Activated CD8-positive, alpha-beta T cell treated with anti-CD3 and anti-CD28 coated beads for 36 hours (primary cell): Measurements from ENCODE around the gene CLCN2. TPM values are rescaled to one million over a fixed set of nuclear protein-coding genes. Genes with fewer than 3 reads are reported as not detected.

Source experiments
- ATAC-seq: fragments of 200-7000 bp; cut with Tn5 transposase; one replicate; pipeline ENCODE4 v1.10.0; 2021; ENCODE audit warnings: mild to moderate bottlenecking, moderate library complexity
- CTCF ChIA-PET: fragments of 350-600 bp; sonication (Branson Sonifier 250); formaldehyde crosslinking; loops from one replicate; lab custom pipeline; 2021; ENCODE audit warnings: antibody characterized with exemption; lab: Charles Lee
- POLR2A ChIA-PET: fragments of 350-600 bp; sonication (Branson Sonifier 250); formaldehyde crosslinking; loops from one replicate; lab custom pipeline; 2021; ENCODE audit warnings: antibody characterized with exemption; lab: Charles Lee
- DNase-seq: peaks from one replicate; pipeline ENCODE4 v3.0.0-alpha.2; 2020
- H3K27ac Mint-ChIP-seq: one replicate; pipeline ENCODE4 v1.8.0; 2021; ENCODE audit warnings: mild to moderate bottlenecking, mixed read lengths
- H3K27me3 Mint-ChIP-seq: one replicate; pipeline ENCODE4 v1.8.0; 2021; ENCODE audit warnings: mixed read lengths
- H3K36me3 Mint-ChIP-seq: one replicate; pipeline ENCODE4 v1.8.0; 2021; ENCODE audit warnings: low read depth, mixed read lengths
- H3K4me1 Mint-ChIP-seq: one replicate; pipeline ENCODE4 v1.8.0; 2021; ENCODE audit warnings: low read depth, mixed read lengths
- H3K4me3 Mint-ChIP-seq: one replicate; pipeline ENCODE4 v1.8.0; 2021; ENCODE audit warnings: mild to moderate bottlenecking, moderate library complexity, mixed read lengths
- H3K9me3 Mint-ChIP-seq: one replicate; pipeline ENCODE4 v1.8.0; 2021; ENCODE audit warnings: mixed read lengths
- intact Hi-C: fragments of 100-400 bp; cut with micrococcal nuclease; formaldehyde crosslinking; loops from one replicate; pipeline ENCODE4 v1.10.0; 2022
- total RNA-seq, 2 experiments: library from RNA; stranded (reverse); gene quantifications; one replicate each; pipeline ENCODE4 v1.2.3, GENCODE V29; 2021
- TF ChIP-seq, protein P1 (sequence below): fragments of 200-600 bp; IDR thresholded peaks from one replicate; pipeline ENCODE4 v1.8.0; 2022; ENCODE audit warnings: antibody characterized with exemption, mild to moderate bottlenecking

Gene CLCN2
- 1 to 10 TPM; 4.0 to 4.2 TPM for total RNA-seq

DNA sequence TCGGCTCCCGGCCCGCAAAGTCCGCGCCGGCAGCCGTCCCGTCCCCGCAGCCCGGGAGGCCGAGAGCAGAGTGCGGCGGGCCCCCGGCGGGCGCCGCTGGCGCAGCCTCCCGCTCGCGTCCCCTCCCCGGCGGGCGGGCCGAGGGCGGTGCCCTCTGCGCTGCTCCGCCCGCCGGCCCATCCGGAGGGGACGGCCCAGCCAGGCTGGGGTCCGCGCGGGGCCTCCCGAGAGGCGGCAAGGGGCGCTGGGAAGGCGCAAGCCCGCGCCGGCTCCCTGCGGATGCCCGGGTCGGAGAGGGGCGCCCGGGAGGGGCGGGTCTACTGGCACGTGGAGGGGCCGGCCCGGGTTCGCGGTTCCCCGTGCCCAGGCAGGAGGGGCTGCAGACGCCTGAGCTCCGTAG is at the start of gene CLCN2, which contains the start of gene POLR2H:
Gene CLCN2 (minus strand): TSS at position 74 of the 400 bp plus-strand sequence. CDS start 126 bp downstream, outside the sequence.
Gene POLR2H (plus strand): TSS at position 179 of the 400 bp plus-strand sequence. CDS start 1,783 bp downstream, outside the sequence.
- POLR2A ChIA-PET = interaction anchor here (0.9 to 3.0 kb wide), 8 partner anchors 10 to 46 kb away, joined by 3 to 13 read pairs (median 4); no protein-coding TSS in a partner anchor

DNA sequence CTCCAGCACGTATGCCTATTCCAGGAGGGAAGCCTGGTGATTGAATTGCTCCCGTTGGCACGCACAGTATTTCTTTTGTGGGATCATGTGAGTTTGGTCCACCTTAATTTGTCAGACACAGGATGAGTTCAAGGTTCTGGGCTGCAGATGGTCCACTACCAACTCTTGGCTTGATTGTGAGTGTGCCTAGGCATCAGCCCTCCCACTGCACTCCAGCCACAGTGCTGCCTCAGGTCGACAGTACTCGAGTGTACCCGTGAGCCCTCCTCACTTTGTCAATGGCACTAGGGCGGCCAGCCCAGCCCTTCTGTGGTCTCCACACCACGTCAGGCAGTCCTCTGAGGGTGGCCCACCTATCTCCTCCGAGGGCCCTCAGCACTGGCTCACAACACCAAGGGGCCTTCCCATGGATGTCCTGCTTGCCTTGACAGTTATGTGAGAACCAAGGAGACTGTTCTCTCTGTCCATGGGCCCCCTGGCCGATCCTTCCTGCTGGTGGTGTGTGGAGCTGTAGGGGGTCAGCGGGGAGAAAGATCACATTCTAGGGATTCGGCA is 48.6 kb upstream of the CLCN2 start:
- no peaks in the 10 kb centered on the region for H3K36me3 Mint-ChIP-seq
- no peak for DNase-seq
- no peaks in the 10 kb centered on the region for H3K9me3 Mint-ChIP-seq
- no peak for ATAC-seq
- TF ChIP-seq, protein P1, sequence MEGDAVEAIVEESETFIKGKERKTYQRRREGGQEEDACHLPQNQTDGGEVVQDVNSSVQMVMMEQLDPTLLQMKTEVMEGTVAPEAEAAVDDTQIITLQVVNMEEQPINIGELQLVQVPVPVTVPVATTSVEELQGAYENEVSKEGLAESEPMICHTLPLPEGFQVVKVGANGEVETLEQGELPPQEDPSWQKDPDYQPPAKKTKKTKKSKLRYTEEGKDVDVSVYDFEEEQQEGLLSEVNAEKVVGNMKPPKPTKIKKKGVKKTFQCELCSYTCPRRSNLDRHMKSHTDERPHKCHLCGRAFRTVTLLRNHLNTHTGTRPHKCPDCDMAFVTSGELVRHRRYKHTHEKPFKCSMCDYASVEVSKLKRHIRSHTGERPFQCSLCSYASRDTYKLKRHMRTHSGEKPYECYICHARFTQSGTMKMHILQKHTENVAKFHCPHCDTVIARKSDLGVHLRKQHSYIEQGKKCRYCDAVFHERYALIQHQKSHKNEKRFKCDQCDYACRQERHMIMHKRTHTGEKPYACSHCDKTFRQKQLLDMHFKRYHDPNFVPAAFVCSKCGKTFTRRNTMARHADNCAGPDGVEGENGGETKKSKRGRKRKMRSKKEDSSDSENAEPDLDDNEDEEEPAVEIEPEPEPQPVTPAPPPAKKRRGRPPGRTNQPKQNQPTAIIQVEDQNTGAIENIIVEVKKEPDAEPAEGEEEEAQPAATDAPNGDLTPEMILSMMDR = no peak
- ChIA-PET POLR2A (no interaction called here), CTCF (interaction anchor here (0.7 kb wide), 1 partner anchor 8 kb away, joined by 3 read pairs; no protein-coding TSS in a partner anchor)
- H3K4me3 Mint-ChIP-seq = no peak overlapping the region
- no peak overlapping the region for H3K27ac Mint-ChIP-seq
- intact Hi-C loops = loop anchor here (10.0 kb wide), 1 partner anchor 105 kb away; no protein-coding TSS in a partner anchor
- no peaks in the 10 kb centered on the region for H3K27me3 Mint-ChIP-seq
- no peaks in the 10 kb centered on the region for H3K4me1 Mint-ChIP-seq

More for the DNA sequence above, at the start of gene CLCN2, which contains the start of gene POLR2H:
- Mint-ChIP-seq H3K4me3 (peak within 1 kb of the TSS; percentile 93), H3K27ac (peak within 1 kb of the TSS; percentile 94), H3K27me3 (no peaks in the 10 kb centered on the region), H3K4me1 (peaks cover 25% of the 10 kb centered on the region), H3K9me3 (no peaks in the 10 kb centered on the region), H3K36me3 (peaks cover 24% of the 10 kb centered on the region)
- TF ChIP-seq, protein P1 = no peak
- CTCF ChIA-PET = interaction anchor here (1.0 to 6.6 kb wide), 3 partner anchors 11 to 152 kb away, joined by 3 to 29 read pairs (median 6); partner anchors contain the start of gene EEF1AKMT4
- DNase-seq (no peak), ATAC-seq (peak; percentile 26)
- intact Hi-C loops = no loop called here

DNA sequence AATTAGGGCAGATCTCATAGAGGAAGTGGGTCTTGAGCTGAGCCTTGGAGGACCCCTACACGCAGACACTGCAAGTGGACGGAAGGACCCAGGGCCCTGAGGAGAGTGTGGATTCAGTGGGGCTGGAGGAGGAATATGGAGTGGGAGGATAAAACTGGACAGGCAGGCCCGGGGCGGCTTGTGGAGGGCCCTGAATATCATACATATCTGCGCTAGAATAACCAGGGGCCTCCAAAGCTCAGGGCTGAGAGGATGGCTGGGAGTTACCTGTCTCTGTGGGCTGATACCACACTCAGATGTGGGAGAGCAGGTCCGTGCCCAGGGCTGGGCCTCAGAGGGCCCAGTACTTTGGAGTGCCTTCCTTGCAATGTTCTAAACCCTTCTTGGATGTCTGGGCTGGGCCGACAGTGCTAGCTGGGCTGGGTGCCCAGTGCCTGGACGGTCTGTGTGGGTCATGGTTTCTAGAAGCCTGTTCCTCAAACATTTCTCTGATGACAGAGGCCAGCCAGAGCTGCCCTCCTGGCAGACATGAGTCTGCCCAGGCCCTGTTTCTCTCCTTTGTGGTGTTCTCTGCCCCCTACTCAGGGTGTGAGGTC is 48.0 kb upstream of the CLCN2 start:
- Mint-ChIP-seq H3K9me3 (no peaks in the 10 kb centered on the region), H3K27me3 (no peaks in the 10 kb centered on the region), H3K4me1 (no peaks in the 10 kb centered on the region), H3K4me3 (no peak overlapping the region), H3K36me3 (no peaks in the 10 kb centered on the region), H3K27ac (no peak overlapping the region)
- intact Hi-C loops = no loop called here
- DNase-seq (no peak), ATAC-seq (no peak)
- TF ChIP-seq, protein P1 = no peak
- ChIA-PET CTCF (interaction anchor here (0.7 to 0.8 kb wide), 2 partner anchors 9 to 104 kb away, joined by 3 read pairs; no protein-coding TSS in a partner anchor), POLR2A (no interaction called here)

DNA sequence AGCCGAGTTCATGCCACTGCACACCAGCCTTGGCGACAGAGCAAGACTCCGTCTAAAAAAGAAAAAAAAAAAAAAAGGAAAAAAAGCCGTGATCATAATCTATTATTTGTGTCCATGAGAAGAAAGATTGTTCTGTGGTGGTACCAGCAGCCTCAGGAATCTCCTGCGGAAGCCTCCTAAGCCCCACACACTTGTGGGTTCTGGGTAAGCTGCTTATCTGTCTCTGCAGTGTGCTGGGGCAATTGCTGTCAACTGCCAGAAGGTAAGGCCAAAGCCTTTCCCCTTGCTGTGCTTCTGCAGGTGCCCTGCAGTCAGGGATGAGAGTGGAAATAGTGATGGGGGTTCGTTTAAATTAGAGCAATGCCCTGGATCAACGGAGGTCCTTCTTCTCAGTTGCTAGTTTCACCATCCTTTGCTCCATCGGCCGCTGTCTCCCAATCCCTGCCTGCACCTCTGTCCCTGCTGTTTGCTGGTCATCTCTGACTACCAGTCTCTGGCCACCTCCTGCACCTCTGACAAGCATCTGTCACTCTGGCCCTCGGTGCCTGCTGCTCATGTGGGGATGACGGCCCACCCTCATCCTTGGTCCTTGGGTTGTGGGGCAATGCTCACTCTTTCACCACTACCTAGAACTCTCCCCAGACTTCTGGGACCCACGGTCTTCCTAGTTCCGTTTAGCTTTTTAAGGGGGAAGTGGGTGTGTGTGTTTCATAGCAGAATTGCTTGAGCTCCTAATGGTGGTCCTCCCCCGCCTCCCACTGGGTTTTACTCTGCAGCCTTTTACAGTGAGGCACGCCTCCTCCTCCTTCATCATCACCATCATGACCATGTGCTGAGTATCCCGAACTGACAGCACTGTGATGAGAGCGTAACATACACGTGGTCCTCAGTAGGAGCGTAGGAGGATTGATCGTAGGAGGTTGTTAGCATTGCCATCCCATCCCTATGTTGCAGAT is 43.9 kb upstream of the CLCN2 start:
- no peaks in the 10 kb centered on the region for H3K4me1 Mint-ChIP-seq
- POLR2A ChIA-PET = interaction anchor here (0.6 to 1.2 kb wide), 2 partner anchors 78 to 1323 kb away, joined by 3 read pairs; no protein-coding TSS in a partner anchor

More for the DNA sequence above, 43.9 kb upstream of the CLCN2 start:
- DNase-seq (no peak), ATAC-seq (no peak)
- Mint-ChIP-seq H3K4me3 (no peak overlapping the region), H3K36me3 (no peaks in the 10 kb centered on the region), H3K27me3 (peaks cover 4% of the 10 kb centered on the region), H3K27ac (no peak overlapping the region), H3K9me3 (no peaks in the 10 kb centered on the region)
- intact Hi-C loops = no loop called here
- CTCF ChIA-PET = interaction anchor here (1.0 kb wide), 1 partner anchor 34 kb away, joined by 4 read pairs; no protein-coding TSS in a partner anchor
- TF ChIP-seq, protein P1 = no peak
